Breast epithelium (tissue), 4 donors: ENCODE measurements around the gene SPEN. TPM values are rescaled to one million over a fixed set of nuclear protein-coding genes. Genes with fewer than 3 reads are reported as not detected.
A peak's percentile ranks its signal among the peaks of the same experiment; 100 is the strongest.

ENCODE experiments used
- DNase-seq, 2 donors: peaks; one replicate each; pipeline ENCODE4 v3.0.0-alpha.2; 2019; ENCODE audit warnings: low spot score in 2 of 2
- H3K27ac ChIP-seq, 2 donors: fragments of 200-600 bp; sonication (generic) in 1 of 2; one replicate each; pipeline ENCODE4 v1.5.1; 2016 to 2019; ENCODE audit warnings: mild to moderate bottlenecking in 1 of 2
- H3K27me3 ChIP-seq, 2 donors: fragments of 200-600 bp; sonication (generic) in 1 of 2; one replicate each; pipeline versions ENCODE4 v1.5.1 to v1.6.0; 2017 to 2019; ENCODE audit warnings: control low read depth in 1 of 2, mild to moderate bottlenecking in 1 of 2
- H3K36me3 ChIP-seq: fragments of 200-600 bp; one replicate; pipeline ENCODE4 v1.5.1; 2019
- H3K4me1 ChIP-seq, 2 donors: fragments of 200-600 bp; sonication (generic); one replicate each; pipeline ENCODE4 v1.5.1; 2016 to 2019; ENCODE audit warnings: control low read depth in 1 of 2
- H3K4me3 ChIP-seq, 3 donors: fragments of 200-600 bp; sonication (generic); 1 replicate in 2 of 3; 2 replicates in 1 of 3; pipeline ENCODE4 v1.5.1; 2016 to 2019; ENCODE audit warnings: mild to moderate bottlenecking in 3 of 3, moderate library complexity in 2 of 3
- H3K9me3 ChIP-seq, 2 donors: fragments of 200-600 bp; sonication (generic) in 1 of 2; one replicate each; pipeline ENCODE4 v1.5.1; 2016 to 2019; ENCODE audit warnings: control low read depth in 1 of 2
- CTCF ChIP-seq, 3 donors: fragments of 450-650 bp; IDR thresholded peaks; one replicate each; pipeline ENCODE4 v1.5.1; 2016 to 2017; ENCODE audit warnings: antibody characterized with exemption in 3 of 3, mild to moderate bottlenecking in 3 of 3, moderate library complexity in 3 of 3
- POLR2A ChIP-seq: fragments of 450-650 bp; IDR thresholded peaks from one replicate; pipeline ENCODE4 v1.6.1; 2016; ENCODE audit warnings: antibody characterized with exemption, mild to moderate bottlenecking, moderate library complexity
- POLR2AphosphoS5 ChIP-seq, 3 donors: sonication (generic); formaldehyde crosslinking; IDR thresholded peaks; one replicate each; pipeline ENCODE4 v1.6.1; 2017; ENCODE audit warnings: antibody characterized with exemption in 3 of 3
- intact Hi-C: fragments of 100-400 bp; cut with DNase I; formaldehyde crosslinking; loops from one replicate; pipeline ENCODE4 v1.15.1; 2023; ENCODE audit warnings: low total_unique reads
- total RNA-seq, 3 donors: library from RNA; depleted of rRNA; stranded (reverse); fragments of >200 nt; gene quantifications; one replicate each; pipeline ENCODE4 v1.1.0, GENCODE V29; 2016

The SPEN gene
- total RNA-seq, 3 donors from 2014 or later = 46.9 to 56.6 (median 51.2) TPM

GRCh38 chr1:15966956-15967344, 119.4 kb downstream of the SPEN start:
- Histone ChIP-seq H3K9me3 (no peaks in the 10 kb centered on the region), H3K4me1 (no peaks in the 10 kb centered on the region), H3K36me3 (no peaks in the 10 kb centered on the region), H3K4me3 (no peak overlapping the region), H3K27me3 (no peaks in the 10 kb centered on the region), H3K27ac (peak overlapping the region in 1 of 2 donors; percentile 25)
- peak in 1 of 2 donors; percentile 27 for DNase-seq
- intact Hi-C loops = no loop called here
- no peak for TF ChIP-seq POLR2A
- TF ChIP-seq CTCF (IDR thresholded peaks at IDR 0.05) = no peak
- no peak for TF ChIP-seq POLR2AphosphoS5 (IDR thresholded peaks at IDR 0.05)

GRCh38 chr1:15968172-15968571, 120.7 kb downstream of the SPEN start:
- TF ChIP-seq CTCF (IDR thresholded peaks at IDR 0.05) (no peak), POLR2A (no peak), POLR2AphosphoS5 (IDR thresholded peaks at IDR 0.05) (no peak)
- peak in 1 of 2 donors; percentile 1 for DNase-seq
- Histone ChIP-seq H3K27ac (no peak overlapping the region), H3K36me3 (no peaks in the 10 kb centered on the region), H3K4me1 (no peaks in the 10 kb centered on the region), H3K27me3 (no peaks in the 10 kb centered on the region), H3K9me3 (no peaks in the 10 kb centered on the region), H3K4me3 (no peak overlapping the region)
- intact Hi-C loops = no loop called here

- H3K4me1 ChIP-seq = no peaks in the 10 kb centered on the region
Measured at GRCh38 chr1:15969321-15969880, 121.9 kb downstream of the SPEN start.

DNA sequence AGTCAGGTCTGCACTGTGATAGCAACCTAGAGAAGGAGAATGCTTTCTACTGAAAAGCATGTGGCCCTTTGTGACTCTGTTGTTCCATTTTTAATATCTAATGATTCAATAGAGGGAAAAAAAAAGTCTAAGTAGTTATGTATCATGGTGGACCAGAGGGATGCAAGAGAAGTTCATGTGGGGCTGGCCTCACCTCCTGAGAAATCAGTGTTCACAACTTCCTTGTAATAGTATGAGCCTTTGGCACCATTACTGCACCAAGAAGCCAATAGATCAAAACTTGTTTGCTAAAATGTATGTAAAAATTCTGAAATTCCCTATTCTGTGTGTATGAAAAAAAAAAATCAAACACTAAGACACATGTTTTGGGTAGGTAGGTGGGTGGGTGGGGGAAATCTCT, 123.4 kb downstream of the SPEN start:
- intact Hi-C loops = no loop called here
- no peaks in the 10 kb centered on the region for H3K4me1 ChIP-seq
- TF ChIP-seq CTCF (IDR thresholded peaks at IDR 0.05) (no peak), POLR2AphosphoS5 (IDR thresholded peaks at IDR 0.05) (no peak), POLR2A (no peak)
- no peaks in the 10 kb centered on the region for H3K27me3 ChIP-seq
- no peak overlapping the region for H3K4me3 ChIP-seq
- no peaks in the 10 kb centered on the region for H3K36me3 ChIP-seq
- H3K27ac ChIP-seq = no peak overlapping the region
- no peaks in the 10 kb centered on the region for H3K9me3 ChIP-seq
- no peak for DNase-seq

More at GRCh38 chr1:15969321-15969880, 121.9 kb downstream of the SPEN start:
- Histone ChIP-seq H3K27me3 (no peaks in the 10 kb centered on the region), H3K4me3 (no peak overlapping the region), H3K9me3 (no peaks in the 10 kb centered on the region), H3K36me3 (no peaks in the 10 kb centered on the region), H3K27ac (no peak overlapping the region)
- DNase-seq = peak in 1 of 2 donors; percentile 40
- TF ChIP-seq POLR2AphosphoS5 (IDR thresholded peaks at IDR 0.05) = no peak
- no peak for TF ChIP-seq CTCF (IDR thresholded peaks at IDR 0.05)
- no peak for TF ChIP-seq POLR2A
- intact Hi-C loops = no loop called here

DNA sequence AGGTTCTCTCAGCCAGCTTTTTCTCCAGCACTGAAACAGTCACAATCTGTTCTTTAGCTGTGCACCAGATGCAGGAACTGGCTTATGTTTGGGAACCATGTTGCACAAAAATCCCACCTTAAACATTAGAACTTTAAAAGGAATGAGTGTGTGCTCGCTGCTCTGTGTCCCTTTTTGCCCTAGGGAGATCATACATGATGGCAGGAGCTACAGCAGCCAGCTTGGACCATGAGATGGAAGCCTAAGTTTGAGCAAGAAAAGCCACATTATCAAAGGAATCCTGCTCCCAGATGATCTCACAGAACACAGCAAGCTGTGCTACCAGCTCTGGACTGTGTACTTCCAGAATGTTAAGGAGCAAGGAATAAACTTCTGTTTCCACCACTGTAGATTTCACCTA, 124.9 kb downstream of the SPEN start:
- Histone ChIP-seq H3K9me3 (no peaks in the 10 kb centered on the region), H3K4me1 (no peaks in the 10 kb centered on the region), H3K27ac (no peak overlapping the region), H3K4me3 (no peak overlapping the region), H3K36me3 (no peaks in the 10 kb centered on the region), H3K27me3 (no peaks in the 10 kb centered on the region)
- no peak for TF ChIP-seq POLR2AphosphoS5 (IDR thresholded peaks at IDR 0.05)
- TF ChIP-seq POLR2A = no peak
- no peak for TF ChIP-seq CTCF (IDR thresholded peaks at IDR 0.05)
- intact Hi-C loops = no loop called here
- no peak for DNase-seq
